ENCODE results near the gene CEP164.
"Not testable (repeated sequence)": the region's sequence is repeated elsewhere in the genome, so short reads cannot be mapped to it uniquely, and the experiment has no call there.

The CEP164 gene

DNA sequence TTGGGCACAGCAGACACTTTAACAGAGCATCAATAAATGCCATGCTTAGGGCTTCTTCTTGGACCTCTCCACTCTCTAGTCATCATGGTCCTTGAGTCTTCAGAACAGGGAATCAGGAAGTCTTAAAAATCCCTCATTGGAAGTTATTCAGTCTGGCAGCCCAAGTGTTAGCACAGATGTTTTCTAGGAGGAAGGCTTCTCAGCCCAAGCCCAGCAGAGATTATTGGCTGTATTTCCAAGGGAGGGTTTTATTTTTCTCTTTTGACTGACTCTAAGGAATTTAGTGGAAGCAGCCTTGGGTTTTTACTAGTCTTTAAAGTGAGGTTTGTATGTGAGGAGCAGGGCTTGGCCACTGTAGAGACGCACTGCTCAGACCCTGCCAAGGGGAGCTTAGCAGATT is 41.9 kb downstream of the CEP164 start:
- no peak for DNase-seq

DNA sequence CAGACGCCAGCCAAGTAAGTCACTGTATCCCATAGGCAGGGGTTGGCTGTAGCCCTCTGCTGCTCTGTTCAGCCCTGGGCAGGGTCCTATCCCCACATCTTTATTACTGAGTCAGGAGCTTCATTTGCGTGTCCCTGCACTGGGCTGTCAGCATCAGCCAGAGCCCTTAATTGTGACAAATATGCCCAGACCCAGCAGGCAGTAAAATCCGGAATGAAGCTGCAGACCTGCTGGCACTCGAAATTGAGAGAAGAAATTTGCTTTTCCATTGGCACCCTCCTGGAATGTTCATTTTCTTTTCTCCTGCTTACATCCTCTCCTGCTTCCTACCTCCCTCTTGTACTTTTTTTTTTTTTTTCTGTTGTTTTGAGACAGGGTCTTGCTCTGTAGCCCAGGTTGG is 43.8 kb downstream of the CEP164 start:
- no peak for DNase-seq

DNA sequence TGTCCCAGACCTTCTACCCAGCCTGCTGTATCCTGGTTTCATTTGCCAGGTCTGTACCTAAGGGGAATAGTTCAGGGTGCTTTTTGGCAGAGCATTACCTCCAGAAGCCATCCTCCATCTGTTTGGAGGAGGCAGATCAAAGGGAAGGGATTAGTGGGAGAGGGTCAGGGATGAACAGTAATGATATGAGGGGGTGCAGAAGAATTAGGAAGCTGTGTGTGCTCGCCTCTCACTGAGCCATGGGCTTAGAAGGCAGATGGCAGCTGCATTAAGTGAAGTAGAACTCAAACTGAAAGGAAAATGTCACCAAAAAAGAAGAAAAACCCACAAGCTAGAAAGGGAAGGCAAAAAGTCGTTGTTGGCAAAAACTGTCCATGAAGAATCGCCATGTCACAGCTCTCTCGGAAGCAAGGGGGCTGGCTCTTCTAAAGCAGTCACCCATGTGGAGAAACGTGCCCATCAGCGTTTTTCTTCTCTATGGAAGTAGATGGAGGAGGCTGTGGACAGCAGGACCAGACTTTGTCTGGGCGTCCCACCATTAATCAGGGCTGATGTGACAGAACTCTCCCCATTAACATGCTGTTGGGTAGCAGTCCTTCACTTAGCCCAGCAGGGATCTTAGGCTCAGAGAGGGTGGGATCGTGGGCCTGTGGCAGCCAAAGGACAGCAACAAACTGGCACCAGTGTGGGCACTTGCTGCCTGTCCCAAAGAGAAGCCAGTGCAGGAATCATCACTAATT is 46.8 kb downstream of the CEP164 start:
- no peak for DNase-seq

DNA sequence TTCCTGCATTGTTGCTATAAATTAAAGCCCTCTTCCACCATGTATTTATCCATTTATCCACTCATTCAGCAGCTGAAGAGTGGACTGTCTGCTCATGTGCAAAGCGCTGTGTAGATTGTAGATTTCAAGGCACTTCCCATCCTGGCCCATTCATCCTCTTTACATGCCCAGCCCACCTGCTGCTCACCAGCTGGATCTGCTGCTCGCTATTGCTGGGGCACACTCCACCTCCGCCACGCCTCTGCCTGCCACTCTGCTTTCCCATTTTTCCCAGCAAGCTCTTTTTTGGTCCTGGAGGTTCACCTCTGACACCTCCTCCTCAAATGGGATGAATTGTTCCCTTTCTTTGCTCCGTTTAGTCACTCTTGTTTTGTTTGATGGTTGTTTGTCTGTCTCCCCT is 48.3 kb downstream of the CEP164 start:
- DNase-seq: no peak

GRCh38 chr11:117376517-117376916 is 48.9 kb downstream of the CEP164 start:
- DNase-seq: no peak

GRCh38 chr11:117378976-117379865 is 51.6 kb downstream of the CEP164 start:
- DNase-seq: no peak

- DNase-seq: no peak
Measured at GRCh38 chr11:117380676-117381075, 53.0 kb downstream of the CEP164 start.

- no peak for DNase-seq
Measured at GRCh38 chr11:117381481-117382387, 54.1 kb downstream of the CEP164 start.

GRCh38 chr11:117382746-117383145 is 55.1 kb downstream of the CEP164 start:
- DNase-seq: no peak

DNA sequence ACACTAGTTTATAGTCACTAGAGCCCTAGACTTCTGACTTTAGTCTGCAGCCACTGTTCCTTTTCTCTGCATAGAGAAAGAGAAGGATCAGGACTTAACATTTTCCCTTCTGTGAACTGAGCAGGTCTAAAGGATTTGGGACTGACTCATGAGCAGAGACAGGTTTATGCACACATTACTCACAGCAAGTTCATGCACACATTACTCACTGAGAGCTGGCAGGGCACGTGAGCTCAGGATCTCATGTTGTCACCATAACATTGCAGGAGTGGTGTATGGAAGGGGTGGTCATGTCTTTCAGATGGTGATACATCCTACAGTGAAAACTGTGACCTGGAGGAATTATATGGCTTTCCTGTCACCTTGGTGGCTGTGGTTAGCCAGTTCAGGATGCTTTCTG is 56.4 kb downstream of the CEP164 start:
- DNase-seq: no peak

GRCh38 chr11:117385471-117385870 is 57.8 kb downstream of the CEP164 start:
- no peak for DNase-seq

GRCh38 chr11:117385906-117386305 is 58.3 kb downstream of the CEP164 start:
- DNase-seq: no peak

- no peak for DNase-seq
Measured at GRCh38 chr11:117387992-117388755, 60.5 kb downstream of the CEP164 start.

DNA sequence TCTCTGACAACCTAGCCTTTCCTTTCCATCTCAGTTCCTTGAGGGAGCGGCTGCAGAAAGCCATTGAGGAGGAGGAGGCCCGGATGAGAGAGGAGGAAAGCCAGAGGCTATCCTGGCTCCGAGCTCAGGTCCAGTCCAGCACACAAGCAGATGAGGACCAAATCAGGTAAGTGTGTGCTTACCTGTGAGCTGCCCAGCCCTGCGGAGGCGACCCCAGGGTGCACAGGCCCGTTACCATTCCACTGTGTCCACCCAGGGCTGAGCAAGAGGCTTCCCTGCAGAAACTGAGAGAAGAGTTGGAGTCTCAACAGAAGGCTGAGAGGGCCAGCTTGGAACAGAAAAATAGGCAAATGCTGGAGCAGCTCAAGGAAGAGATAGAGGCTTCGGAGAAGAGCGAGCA is 63.1 kb downstream of the CEP164 start:
- no peak for DNase-seq

DNA sequence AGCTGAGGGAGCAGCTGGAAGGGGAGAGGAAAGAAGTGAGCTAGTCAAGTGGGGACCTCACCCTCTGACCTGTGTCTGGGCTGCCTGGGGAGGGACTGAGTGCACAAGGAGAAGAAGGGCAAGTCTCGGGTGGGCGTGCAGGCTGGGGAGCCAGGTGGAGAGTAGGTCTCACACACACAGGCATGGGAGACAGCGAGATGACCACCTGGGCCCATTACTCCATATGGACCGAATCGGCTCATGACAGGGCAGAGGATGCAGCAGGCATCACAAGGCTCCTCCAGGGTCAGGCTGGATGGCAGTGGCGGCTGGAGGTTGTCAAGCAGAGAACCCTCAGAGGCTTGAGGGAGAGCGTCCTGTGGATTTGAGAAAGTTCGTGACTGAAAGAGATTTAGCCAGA is 63.5 kb downstream of the CEP164 start:
- no peak for DNase-seq

- DNase-seq: no peak
Measured at GRCh38 chr11:117392001-117392690, 64.5 kb downstream of the CEP164 start.

- no peak for DNase-seq
Measured at GRCh38 chr11:117392979-117393378, 65.3 kb downstream of the CEP164 start.

- no peak for DNase-seq
Measured at GRCh38 chr11:117394221-117394925, 66.7 kb downstream of the CEP164 start.

DNA sequence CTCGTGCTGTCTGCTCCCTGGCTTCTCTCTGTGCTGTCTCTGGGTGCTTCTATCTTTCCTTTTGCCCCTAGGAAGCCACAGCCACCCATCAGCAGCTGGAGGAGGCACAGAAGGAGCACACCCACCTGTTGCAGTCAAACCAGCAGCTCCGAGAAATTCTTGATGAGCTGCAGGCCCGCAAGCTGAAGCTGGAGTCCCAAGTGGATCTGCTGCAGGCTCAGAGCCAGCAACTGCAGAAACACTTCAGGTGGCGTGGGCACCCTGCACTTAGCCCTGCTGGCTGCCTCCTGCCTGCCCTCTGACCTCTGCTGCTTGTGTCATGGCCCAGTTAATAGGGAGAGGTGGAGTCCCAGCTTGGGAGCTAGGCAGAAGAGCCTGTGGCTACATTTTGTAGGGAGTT is 67.8 kb downstream of the CEP164 start:
- DNase-seq: no peak

GRCh38 chr11:117396970-117397369 is 69.3 kb downstream of the CEP164 start:
- DNase-seq: no peak

DNA sequence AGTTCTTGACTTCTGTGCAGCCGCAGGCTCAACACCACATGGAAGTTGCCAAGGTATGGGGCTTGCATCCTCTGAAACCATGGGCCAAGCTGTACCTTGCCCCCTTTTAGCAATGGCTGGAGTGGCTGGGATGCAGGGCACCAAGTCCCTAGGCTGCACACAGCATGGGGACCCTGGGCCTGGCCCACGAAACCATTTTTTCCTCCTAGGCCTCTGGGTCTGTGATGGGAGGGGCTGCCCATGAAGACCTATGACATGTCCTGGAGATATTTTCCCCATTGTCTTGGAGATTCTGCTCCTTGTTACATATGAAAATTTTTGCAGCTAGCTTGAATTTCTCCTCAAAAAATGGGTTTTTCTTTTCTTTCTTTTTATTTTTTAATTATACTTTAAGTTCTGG is 71.0 kb downstream of the CEP164 start:
- DNase-seq: not testable (repeated sequence)
